ENCODE data around the gene ST6GALNAC3. TPM values are rescaled to one million over a fixed set of nuclear protein-coding genes. Genes with fewer than 3 reads are reported as not detected.

ST6GALNAC3 gene
- polyA plus RNA-seq, 1 donor from 2014 or later = 0.99 TPM

GRCh38 chr1:76191561-76191960 is 117.0 kb downstream of the ST6GALNAC3 start:
- Mint-ChIP-seq H3K27ac (peak overlapping the region in 2 of 3 donors; percentile 4 to 41), H3K4me1 (peaks cover 4 to 12% (median 9%) of the 10 kb centered on the region in 3 donors), H3K36me3 (no peaks in the 10 kb centered on the region), H3K27me3 (peaks cover 14% of the 10 kb centered on the region), H3K9me3 (peaks cover 0 to 1% (median 0%) of the 10 kb centered on the region in 3 donors), H3K4me3 (peak overlapping the region in 1 of 4 donors; percentile 74)

GRCh38 chr1:76198452-76198851 is 123.9 kb downstream of the ST6GALNAC3 start:
- Mint-ChIP-seq H3K36me3 (no peaks in the 10 kb centered on the region), H3K27me3 (peaks cover 9% of the 10 kb centered on the region), H3K9me3 (peaks cover 0 to 5% (median 5%) of the 10 kb centered on the region in 3 donors), H3K27ac (no peak overlapping the region), H3K4me3 (no peak overlapping the region), H3K4me1 (no peaks in the 10 kb centered on the region)

GRCh38 chr1:76202670-76203069 is 128.1 kb downstream of the ST6GALNAC3 start:
- Mint-ChIP-seq H3K27ac (no peak overlapping the region), H3K4me3 (no peak overlapping the region), H3K36me3 (no peaks in the 10 kb centered on the region)

GRCh38 chr1:76203127-76203526 is 128.6 kb downstream of the ST6GALNAC3 start:
- Mint-ChIP-seq H3K36me3 (no peaks in the 10 kb centered on the region), H3K4me3 (no peak overlapping the region), H3K27ac (no peak overlapping the region), H3K27me3 (peaks cover 4% of the 10 kb centered on the region), H3K9me3 (peaks cover 2 to 9% (median 5%) of the 10 kb centered on the region in 3 donors), H3K4me1 (peaks cover 0 to 2% (median 0%) of the 10 kb centered on the region in 3 donors)

More at GRCh38 chr1:76202670-76203069, 128.1 kb downstream of the ST6GALNAC3 start:
- Mint-ChIP-seq H3K9me3 (peaks cover 2 to 9% (median 5%) of the 10 kb centered on the region in 3 donors), H3K27me3 (peaks cover 4% of the 10 kb centered on the region), H3K4me1 (no peaks in the 10 kb centered on the region)

GRCh38 chr1:76209238-76209637 is 134.7 kb downstream of the ST6GALNAC3 start:
- H3K36me3 Mint-ChIP-seq = no peaks in the 10 kb centered on the region
- H3K27me3 Mint-ChIP-seq = no peaks in the 10 kb centered on the region
- H3K9me3 Mint-ChIP-seq = no peaks in the 10 kb centered on the region
- no peak overlapping the region for H3K27ac Mint-ChIP-seq
- peaks cover 0 to 9% (median 5%) of the 10 kb centered on the region in 3 donors for H3K4me1 Mint-ChIP-seq
- H3K4me3 Mint-ChIP-seq = no peak overlapping the region

- Mint-ChIP-seq H3K27me3 (no peaks in the 10 kb centered on the region), H3K36me3 (no peaks in the 10 kb centered on the region), H3K4me3 (no peak overlapping the region), H3K4me1 (peaks cover 0 to 9% (median 5%) of the 10 kb centered on the region in 3 donors), H3K27ac (no peak overlapping the region), H3K9me3 (no peaks in the 10 kb centered on the region)
Measured at GRCh38 chr1:76209648-76210047, 135.1 kb downstream of the ST6GALNAC3 start.

GRCh38 chr1:76210160-76210559 is 135.6 kb downstream of the ST6GALNAC3 start:
- Mint-ChIP-seq H3K36me3 (no peaks in the 10 kb centered on the region), H3K4me1 (peaks cover 0 to 9% (median 5%) of the 10 kb centered on the region in 3 donors), H3K4me3 (peak overlapping the region in 1 of 4 donors; percentile 22), H3K27me3 (no peaks in the 10 kb centered on the region), H3K27ac (no peak overlapping the region), H3K9me3 (no peaks in the 10 kb centered on the region)

- H3K36me3 Mint-ChIP-seq = peaks cover 4% of the 10 kb centered on the region
- peak overlapping the region; percentile 43 to 93 (median 87) for H3K27ac Mint-ChIP-seq
- H3K9me3 Mint-ChIP-seq = peaks cover 0 to 7% (median 3%) of the 10 kb centered on the region in 3 donors
- H3K4me1 Mint-ChIP-seq = peaks cover 10 to 14% (median 12%) of the 10 kb centered on the region in 3 donors
- H3K4me3 Mint-ChIP-seq = peak overlapping the region; percentile 6 to 84 (median 60)
- H3K27me3 Mint-ChIP-seq = no peaks in the 10 kb centered on the region
Measured at GRCh38 chr1:76218888-76219287, 144.3 kb downstream of the ST6GALNAC3 start.

GRCh38 chr1:76219366-76219818 is 144.8 kb downstream of the ST6GALNAC3 start:
- peaks cover 10 to 14% (median 12%) of the 10 kb centered on the region in 3 donors for H3K4me1 Mint-ChIP-seq
- peaks cover 0 to 7% (median 3%) of the 10 kb centered on the region in 3 donors for H3K9me3 Mint-ChIP-seq
- peaks cover 4% of the 10 kb centered on the region for H3K36me3 Mint-ChIP-seq
- H3K27me3 Mint-ChIP-seq = no peaks in the 10 kb centered on the region
- peak overlapping the region; percentile 6 to 88 (median 60) for H3K4me3 Mint-ChIP-seq
- peak overlapping the region; percentile 43 to 93 (median 87) for H3K27ac Mint-ChIP-seq

GRCh38 chr1:76224752-76225151 is 150.2 kb downstream of the ST6GALNAC3 start:
- no peaks in the 10 kb centered on the region for H3K27me3 Mint-ChIP-seq
- peaks cover 4% of the 10 kb centered on the region for H3K36me3 Mint-ChIP-seq
- H3K4me1 Mint-ChIP-seq = peaks cover 1 to 10% (median 2%) of the 10 kb centered on the region in 3 donors
- peaks cover 0 to 7% (median under 1%) of the 10 kb centered on the region in 3 donors for H3K9me3 Mint-ChIP-seq
- H3K4me3 Mint-ChIP-seq = no peak overlapping the region
- H3K27ac Mint-ChIP-seq = no peak overlapping the region

GRCh38 chr1:76225526-76225925 is 151.0 kb downstream of the ST6GALNAC3 start:
- H3K4me1 Mint-ChIP-seq = peaks cover 0 to 9% (median 2%) of the 10 kb centered on the region in 3 donors
- H3K27ac Mint-ChIP-seq = no peak overlapping the region
- H3K4me3 Mint-ChIP-seq = no peak overlapping the region
- peaks cover 0 to 7% (median 0%) of the 10 kb centered on the region in 3 donors for H3K9me3 Mint-ChIP-seq
- H3K27me3 Mint-ChIP-seq = no peaks in the 10 kb centered on the region
- H3K36me3 Mint-ChIP-seq = peaks cover 4% of the 10 kb centered on the region

- Mint-ChIP-seq H3K9me3 (peaks cover 0 to 6% (median 0%) of the 10 kb centered on the region in 3 donors), H3K4me1 (peaks cover 0 to 15% (median 2%) of the 10 kb centered on the region in 3 donors), H3K36me3 (no peaks in the 10 kb centered on the region), H3K4me3 (no peak overlapping the region), H3K27me3 (no peaks in the 10 kb centered on the region), H3K27ac (no peak overlapping the region)
Measured at GRCh38 chr1:76227621-76228020, 153.1 kb downstream of the ST6GALNAC3 start.

GRCh38 chr1:76229279-76230005 is 154.9 kb downstream of the ST6GALNAC3 start:
- no peaks in the 10 kb centered on the region for H3K27me3 Mint-ChIP-seq
- H3K9me3 Mint-ChIP-seq = no peaks in the 10 kb centered on the region
- H3K4me3 Mint-ChIP-seq = no peak overlapping the region
- H3K27ac Mint-ChIP-seq = no peak overlapping the region
- no peaks in the 10 kb centered on the region for H3K36me3 Mint-ChIP-seq
- H3K4me1 Mint-ChIP-seq = peaks cover 0 to 15% (median 2%) of the 10 kb centered on the region in 3 donors

- Mint-ChIP-seq H3K4me3 (peak overlapping the region in 1 of 4 donors; percentile 12), H3K36me3 (no peaks in the 10 kb centered on the region), H3K27ac (no peak overlapping the region), H3K4me1 (peaks cover 0 to 15% (median 3%) of the 10 kb centered on the region in 3 donors), H3K9me3 (no peaks in the 10 kb centered on the region), H3K27me3 (no peaks in the 10 kb centered on the region)
Measured at GRCh38 chr1:76230842-76231281, 156.3 kb downstream of the ST6GALNAC3 start.

- Mint-ChIP-seq H3K36me3 (no peaks in the 10 kb centered on the region), H3K4me1 (peaks cover 0 to 15% (median 3%) of the 10 kb centered on the region in 3 donors), H3K27me3 (no peaks in the 10 kb centered on the region), H3K27ac (no peak overlapping the region), H3K9me3 (no peaks in the 10 kb centered on the region), H3K4me3 (peak overlapping the region in 1 of 4 donors; percentile 60)
Measured at GRCh38 chr1:76231320-76231719, 156.8 kb downstream of the ST6GALNAC3 start.
